Measurements from ENCODE around the gene TAF1C.

TAF1C gene

GRCh38 chr16:84155771-84156170 lies 31.1 kb downstream of the TAF1C start:
- DNase-seq = no peak

GRCh38 chr16:84155226-84155625 lies 31.6 kb downstream of the TAF1C start:
- DNase-seq = no peak

GRCh38 chr16:84153660-84154214 lies 33.1 kb downstream of the TAF1C start:
- DNase-seq = no peak

- no peak for DNase-seq
Observed at GRCh38 chr16:84150926-84151325, 35.9 kb downstream of the TAF1C start.

GRCh38 chr16:84144859-84145639 lies 41.8 kb downstream of the TAF1C start, which contains the start of the genes DNAAF1 and HSDL1:
DNAAF1 (plus strand) TSS chr16:84145308; CDS start chr16:84145441, 133 bp downstream.
HSDL1 (minus strand) TSS chr16:84145177; CDS start chr16:84131321, 13,856 bp downstream.
- DNase-seq = peak; percentile 80

GRCh38 chr16:84144209-84144858 lies 42.5 kb downstream of the TAF1C start:
- DNase-seq = no peak

- DNase-seq = no peak
Observed at GRCh38 chr16:84143784-84144199, 43.1 kb downstream of the TAF1C start.

- DNase-seq = no peak
Observed at GRCh38 chr16:84143081-84143480, 43.8 kb downstream of the TAF1C start.

GRCh38 chr16:84141143-84141670 lies 45.6 kb downstream of the TAF1C start:
- no peak for DNase-seq

- no peak for DNase-seq
Observed at GRCh38 chr16:84139628-84140258, 47.1 kb downstream of the TAF1C start.

GRCh38 chr16:84138824-84139627 lies 47.8 kb downstream of the TAF1C start:
- DNase-seq = no peak

- DNase-seq = no peak
Observed at GRCh38 chr16:84138500-84138823, 48.4 kb downstream of the TAF1C start.

GRCh38 chr16:84137769-84138357 lies 49.0 kb downstream of the TAF1C start:
- DNase-seq = no peak

- DNase-seq = no peak
Observed at GRCh38 chr16:84137287-84137686, 49.6 kb downstream of the TAF1C start.

- DNase-seq = peak; percentile 33
Observed at GRCh38 chr16:84136331-84137125, 50.3 kb downstream of the TAF1C start.

GRCh38 chr16:84132527-84133285 lies 54.2 kb downstream of the TAF1C start:
- DNase-seq = no peak

GRCh38 chr16:84131117-84131516 lies 55.7 kb downstream of the TAF1C start:
- no peak for DNase-seq

Measured in fibroblast of upper back skin (primary cell).